HG03457 (cell line): Measurements from ENCODE around the gene RBM42.

Experiments
- ATAC-seq: cut with Tn5 transposase; IDR thresholded peaks from one replicate; pipeline ENCODE4 v1.9.1; 2021; ENCODE audit warnings: moderate number of reproducible peaks; ENCODE audit not compliant: unreplicated experiment

RBM42 gene

GRCh38 chr19:35620001-35620400 is 8.8 kb upstream of the RBM42 start:
- ATAC-seq = no peak

- no peak for ATAC-seq
Observed at GRCh38 chr19:35621708-35622107, 7.1 kb upstream of the RBM42 start.

- ATAC-seq = no peak
Observed at GRCh38 chr19:35622750-35623149, 6.1 kb upstream of the RBM42 start.

DNA sequence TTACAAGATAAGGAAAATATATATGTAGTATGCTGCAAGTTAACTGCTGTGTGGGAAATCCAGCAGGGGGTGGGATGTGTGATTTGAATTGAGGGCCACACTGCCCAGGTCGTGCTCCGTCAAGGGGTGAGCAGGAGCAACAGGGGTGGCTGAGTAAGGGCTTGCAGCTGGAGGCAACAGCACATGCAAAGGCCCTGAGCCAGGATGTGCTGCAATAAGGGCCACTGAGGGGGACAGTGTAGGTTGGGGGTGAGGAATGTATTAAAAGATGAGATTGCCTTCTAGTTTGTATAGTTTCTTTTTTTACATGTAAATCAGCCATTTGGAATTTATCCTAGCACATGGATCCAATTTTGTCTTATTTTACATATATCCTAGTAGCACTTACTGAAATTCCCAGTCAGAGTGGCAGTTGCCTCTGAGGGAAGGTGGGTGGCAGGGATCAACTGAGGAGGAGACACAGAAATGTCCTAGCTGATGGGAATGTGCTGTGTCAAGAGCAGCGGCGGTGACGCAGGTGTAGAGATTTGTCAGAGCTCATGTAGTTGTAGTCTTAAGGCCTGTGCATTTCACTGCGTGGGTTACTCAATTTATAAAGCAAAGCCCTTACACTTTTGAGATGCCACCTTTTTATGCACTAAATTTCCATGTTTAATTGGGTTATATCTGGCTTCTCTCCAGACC is 5.4 kb upstream of the RBM42 start:
- no peak for ATAC-seq

DNA sequence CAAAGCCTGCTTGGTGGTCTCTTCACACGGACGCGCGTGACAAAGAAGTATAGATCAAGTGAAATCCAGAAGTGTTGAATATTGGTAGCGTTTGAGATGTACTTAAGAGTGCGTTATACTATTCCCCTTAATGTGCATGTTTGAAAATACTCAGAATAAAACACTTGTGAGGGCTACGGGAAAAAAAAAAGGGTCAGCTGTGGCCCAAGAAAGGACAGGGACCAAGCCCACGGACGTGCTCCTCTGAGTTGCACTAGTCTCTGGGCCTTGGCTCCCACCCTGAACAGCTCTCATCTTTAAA is 622 bp upstream of the RBM42 start:
- peak; percentile 4 for ATAC-seq

GRCh38 chr19:35629332-35629633 is 447 bp downstream of the RBM42 start:
- peak; percentile 3 for ATAC-seq

DNA sequence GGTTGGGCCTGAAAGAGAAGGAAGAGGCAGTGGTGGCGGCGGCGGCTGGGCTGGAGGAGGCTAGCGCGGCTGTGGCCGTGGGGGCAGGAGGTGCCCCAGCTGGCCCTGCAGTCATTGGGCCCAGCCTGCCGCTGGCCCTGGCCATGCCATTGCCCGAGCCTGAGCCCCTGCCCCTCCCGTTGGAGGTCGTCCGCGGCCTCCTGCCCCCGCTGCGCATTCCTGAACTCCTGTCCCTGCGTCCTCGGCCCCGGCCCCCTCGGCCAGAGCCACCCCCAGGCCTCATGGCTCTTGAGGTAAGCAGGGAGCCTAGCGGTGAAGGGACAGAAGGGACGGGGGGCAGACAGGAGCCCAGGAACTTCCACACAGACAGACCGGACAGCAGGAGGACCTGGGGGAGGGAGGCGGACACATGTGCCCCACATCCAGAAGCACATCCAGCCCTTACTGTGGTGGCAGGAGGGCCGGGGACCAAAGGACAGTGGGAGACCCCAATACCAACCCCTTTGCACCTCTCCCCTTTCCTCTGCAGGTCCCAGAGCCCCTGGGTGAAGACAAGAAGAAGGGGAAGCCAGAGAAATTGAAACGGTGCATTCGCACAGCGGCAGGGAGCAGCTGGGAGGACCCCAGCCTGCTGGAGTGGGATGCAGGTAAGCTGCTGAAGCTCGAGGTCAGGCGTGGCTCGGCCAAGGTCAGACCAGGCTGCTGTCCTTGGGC is 5.0 kb downstream of the RBM42 start:
- ATAC-seq = no peak

DNA sequence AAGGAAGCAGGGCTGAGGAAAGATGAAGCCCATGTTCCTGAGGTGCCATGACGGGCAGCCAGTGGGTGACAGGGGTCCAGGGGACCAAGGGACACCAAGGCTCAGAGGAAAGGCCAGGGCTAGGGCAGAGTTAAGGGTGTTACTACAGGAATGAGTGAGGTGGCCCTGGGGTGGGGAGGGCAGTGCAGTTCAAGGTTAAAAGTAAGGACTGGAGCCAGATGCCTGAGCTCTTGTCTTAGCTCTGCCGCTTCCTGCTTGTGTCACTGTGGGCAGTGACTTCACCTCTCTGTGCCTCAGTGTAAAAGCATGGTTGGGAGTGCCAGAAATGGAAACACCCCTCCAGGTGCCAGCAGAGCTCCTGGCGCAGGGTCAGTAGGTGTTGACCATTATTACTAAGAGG is 7.8 kb downstream of the RBM42 start:
- no peak for ATAC-seq

GRCh38 chr19:35637165-35637564 is 8.3 kb downstream of the RBM42 start:
- ATAC-seq = no peak

GRCh38 chr19:35639321-35639639 is 10.4 kb downstream of the RBM42 start:
- no peak for ATAC-seq

GRCh38 chr19:35639863-35640262 is 11.0 kb downstream of the RBM42 start:
- ATAC-seq = no peak

DNA sequence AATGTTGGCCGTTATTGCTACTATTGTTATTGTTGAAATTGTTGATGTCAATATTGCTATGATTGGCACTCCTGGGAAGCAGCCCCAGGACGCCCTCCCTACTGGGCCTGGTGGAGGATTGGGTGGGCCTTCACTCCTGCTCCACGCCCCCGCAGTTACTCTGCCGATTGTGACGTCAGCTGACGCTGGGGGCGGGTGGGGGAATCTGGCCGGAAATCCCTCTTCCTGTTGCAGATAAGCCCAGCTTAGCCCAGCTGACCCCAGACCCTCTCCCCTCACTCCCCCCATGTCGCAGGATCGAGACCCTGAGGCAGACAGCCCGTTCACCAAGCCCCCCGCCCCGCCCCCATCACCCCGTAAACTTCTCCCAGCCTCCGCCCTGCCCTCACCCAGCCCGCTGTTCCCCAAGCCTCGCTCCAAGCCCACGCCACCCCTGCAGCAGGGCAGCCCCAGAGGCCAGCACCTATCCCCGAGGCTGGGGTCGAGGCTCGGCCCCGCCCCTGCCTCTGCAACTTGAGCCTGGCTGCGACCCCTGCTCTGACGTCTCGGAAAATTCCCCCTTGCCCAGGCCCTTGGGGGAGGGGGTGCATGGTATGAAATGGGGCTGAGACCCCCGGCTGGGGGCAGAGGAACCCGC is 12.8 kb downstream of the RBM42 start, which contains the start of gene ETV2:
Gene ETV2 (plus strand): TSS at position 231 of the 637 bp plus-strand sequence. CDS start 716 bp downstream, outside the sequence.
- no peak for ATAC-seq

DNA sequence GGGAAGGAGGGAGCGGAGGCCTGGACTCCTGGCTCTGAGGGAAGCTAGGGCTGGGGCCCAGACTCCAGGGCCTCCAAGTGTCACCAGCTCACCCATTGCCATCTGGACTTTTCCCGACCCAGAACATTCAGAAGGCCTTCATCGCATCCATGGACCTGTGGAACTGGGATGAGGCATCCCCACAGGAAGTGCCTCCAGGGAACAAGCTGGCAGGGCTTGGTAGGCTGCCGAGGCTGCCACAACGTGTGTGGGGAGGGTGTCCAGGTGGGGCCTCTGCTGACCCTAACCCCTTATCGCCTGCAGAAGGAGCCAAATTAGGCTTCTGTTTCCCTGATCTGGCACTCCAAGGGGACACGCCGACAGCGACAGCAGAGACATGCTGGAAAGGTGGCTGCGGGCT is 13.5 kb downstream of the RBM42 start:
- ATAC-seq = no peak

DNA sequence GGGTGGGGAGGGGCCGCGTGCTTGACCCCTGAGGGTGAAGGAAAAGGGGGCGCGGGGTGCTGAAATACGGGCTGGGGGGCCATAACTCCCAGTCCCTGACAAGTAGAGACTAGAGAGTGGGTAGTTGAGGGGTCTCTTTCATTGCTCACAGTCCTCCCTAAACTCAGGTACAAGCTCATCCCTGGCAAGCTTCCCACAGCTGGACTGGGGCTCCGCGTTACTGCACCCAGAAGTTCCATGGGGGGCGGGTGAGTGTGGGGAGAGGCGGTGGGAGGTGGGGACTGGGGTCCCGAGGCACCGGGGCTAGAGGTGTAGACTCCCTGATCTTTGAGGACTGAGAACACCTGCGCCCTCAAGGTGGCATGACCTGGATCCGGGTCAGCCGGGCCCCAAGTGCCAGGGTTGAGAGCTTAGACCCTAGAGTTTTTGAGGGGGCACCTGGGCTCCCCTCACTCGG is 14.0 kb downstream of the RBM42 start:
- no peak for ATAC-seq

GRCh38 chr19:35643255-35644205 is 14.7 kb downstream of the RBM42 start:
- ATAC-seq = no peak

GRCh38 chr19:35644206-35644986 is 15.6 kb downstream of the RBM42 start:
- ATAC-seq = peak; percentile 46

DNA sequence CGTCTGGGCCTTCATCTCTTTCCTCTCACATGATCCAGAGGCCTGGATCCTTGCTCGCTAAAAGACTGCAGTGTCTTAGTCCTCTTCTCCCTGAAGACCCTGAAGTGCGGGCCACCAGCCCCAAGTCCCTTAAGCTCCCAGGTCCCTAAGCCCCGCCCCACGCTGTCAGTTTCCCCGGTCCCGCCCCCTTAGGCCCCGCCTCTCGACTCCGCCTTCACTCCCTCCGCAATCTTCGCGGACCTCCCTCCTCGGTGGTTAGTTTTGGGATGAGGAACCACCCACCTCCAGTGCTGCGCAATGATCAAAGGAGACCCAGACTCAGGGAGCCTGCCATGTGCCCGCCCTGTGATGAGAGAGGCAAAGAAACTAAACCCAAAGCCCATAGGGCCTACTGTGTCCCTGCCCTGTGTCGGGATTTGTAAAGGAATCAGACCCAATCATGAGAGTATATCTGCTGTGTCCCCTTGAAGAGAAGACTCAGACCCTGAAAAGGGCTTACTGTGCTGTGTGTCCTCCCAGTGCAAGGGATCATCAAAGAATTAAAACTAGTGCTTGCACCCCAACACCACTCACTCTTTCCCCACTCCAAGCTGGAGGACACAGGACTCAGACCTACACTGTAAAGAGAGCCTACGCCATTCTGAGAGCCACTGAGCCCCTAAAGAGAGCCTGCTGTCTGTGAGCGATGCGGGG is 16.3 kb downstream of the RBM42 start:
- no peak for ATAC-seq

DNA sequence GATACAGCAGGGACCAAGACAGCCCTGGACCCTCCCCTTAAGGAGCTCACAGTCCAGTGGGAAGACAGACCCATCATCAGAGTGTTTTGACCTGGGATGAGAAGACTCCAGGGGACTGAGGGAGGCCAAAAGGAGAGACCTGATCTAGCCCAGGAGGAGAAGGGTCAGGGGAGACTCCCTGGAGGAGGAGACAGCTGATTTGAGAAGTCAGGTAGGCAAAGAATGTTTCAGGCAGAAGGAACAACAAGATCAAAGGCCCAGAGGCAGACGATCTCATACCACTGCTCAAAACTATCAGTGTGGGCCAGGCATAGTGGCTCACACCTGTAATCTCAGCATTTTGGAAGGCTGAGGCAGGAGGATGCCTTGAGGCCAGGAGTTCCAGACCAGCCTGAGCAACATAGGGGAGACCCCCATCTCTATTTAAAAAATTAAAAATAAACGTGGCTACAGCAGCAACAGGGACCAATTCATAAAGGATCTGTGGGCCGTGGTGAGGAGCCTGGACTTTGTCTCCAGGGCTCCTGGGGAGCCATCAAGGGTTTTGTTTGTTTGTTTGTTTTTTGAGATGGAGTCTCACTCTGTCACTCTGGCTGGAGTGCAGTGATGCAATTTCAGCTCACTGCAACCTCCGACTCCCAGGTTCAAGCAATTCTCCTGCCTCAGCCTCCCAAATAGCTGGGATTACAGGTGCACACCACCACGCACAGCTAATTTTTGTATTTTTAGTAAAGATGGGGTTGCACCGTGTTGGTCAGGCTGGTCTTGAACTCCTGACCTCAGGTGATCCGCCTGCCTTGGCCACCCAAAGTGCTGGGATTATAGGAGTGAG is 17.1 kb downstream of the RBM42 start:
- no peak for ATAC-seq
